Ecto neural progenitor cell (in vitro differentiated cells): Measurements from ENCODE around the gene EDDM3A.

ENCODE experiments used
- DNase-seq: peaks from one replicate; pipeline ENCODE4 v3.0.0-alpha.2; 2018; ENCODE audit warnings: low spot score

The EDDM3A gene

DNA sequence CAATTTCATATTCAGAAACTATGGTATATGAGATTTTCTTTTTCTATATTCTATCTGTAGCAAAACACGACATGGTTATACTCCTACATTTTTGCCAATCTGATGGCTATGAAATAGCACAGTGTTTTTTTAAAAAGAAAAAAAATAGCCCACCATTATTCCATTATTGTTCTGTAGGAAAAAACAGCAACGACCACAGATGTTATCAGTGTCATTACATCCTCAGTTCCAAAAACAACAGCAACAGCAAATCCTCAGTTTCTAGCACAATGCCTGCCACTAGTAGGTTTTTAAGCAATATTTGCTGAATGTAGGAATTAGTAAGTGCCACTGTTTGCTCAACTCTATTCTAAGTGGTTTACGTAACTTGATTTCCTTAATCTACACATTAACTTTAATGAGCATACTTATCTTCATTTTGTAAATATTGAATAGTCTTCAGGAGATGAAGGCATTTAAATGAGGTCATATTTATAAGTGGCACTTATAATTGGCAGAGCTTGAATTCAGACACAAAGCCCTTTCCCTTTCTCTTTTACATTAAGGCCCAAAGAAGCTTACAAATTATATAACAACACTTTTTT lies 43.6 kb downstream of the EDDM3A start:
- no peak for DNase-seq

DNA sequence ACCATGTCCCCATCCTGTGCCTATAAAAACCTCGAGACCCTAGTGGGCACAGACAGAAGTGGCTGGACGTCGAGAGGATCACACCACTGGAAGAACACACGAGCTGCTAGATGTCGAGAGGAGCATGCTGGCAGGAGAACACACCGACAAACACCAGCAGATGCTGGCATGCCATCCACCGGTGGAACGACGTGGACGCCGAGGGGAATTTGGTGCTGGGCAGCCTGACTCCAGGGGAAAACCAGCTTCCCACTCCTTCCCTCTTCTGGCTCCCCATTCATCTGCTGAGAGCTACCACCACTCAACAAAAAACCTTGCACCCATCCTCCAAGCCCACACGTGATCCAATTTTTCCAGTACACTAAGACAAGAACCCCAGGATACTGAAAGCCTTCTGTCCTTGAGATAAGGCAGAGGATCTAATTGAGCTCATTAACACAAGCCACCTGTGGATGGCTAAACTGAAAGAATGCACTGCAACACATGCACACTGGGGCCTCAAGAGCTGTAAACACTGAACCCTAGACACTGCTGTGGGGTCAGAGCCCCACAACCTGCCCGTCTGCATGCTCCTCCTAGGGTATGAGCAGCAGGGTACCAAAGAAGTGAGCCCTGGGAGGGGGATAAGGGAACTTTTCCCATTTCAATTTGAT lies 44.9 kb downstream of the EDDM3A start:
- no peak for DNase-seq

DNA sequence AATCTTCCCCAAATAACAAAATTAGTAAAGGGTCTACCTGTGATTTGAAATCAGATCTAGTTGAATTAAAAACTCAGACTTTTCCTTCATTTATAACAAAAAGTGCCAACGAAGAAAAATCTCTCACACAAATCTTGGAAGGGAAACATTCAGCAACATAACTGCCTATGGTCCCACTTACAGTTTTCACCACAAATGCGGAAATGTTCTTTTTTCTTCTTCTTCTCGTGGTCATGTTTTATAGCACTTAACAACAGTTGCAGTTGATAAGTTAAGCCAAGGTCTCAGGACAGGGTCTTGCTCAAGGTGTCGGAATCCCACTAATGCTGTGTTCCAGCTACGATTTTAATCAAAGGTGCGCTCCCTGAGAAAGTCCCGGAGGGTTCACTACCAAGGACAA lies 45.5 kb downstream of the EDDM3A start:
- DNase-seq = no peak

DNA sequence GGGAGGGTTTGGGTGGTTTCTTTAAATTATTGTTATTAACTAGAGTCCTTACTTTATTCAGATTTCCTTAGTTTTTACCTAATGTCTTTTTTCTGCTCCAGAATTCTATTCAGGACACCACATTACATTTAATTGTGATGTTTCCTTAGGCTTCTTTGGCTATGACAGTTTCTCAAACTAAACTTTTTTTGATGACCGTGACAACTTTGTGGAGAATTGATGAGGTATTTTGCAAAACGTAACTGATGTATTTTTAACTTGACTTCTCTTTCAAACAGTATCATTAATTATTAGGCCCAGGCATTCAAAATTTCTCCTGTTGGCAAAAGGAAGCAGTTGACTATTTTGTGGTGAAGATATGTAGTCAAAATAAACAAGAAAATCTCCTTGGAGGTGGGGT lies 45.9 kb downstream of the EDDM3A start:
- no peak for DNase-seq

DNA sequence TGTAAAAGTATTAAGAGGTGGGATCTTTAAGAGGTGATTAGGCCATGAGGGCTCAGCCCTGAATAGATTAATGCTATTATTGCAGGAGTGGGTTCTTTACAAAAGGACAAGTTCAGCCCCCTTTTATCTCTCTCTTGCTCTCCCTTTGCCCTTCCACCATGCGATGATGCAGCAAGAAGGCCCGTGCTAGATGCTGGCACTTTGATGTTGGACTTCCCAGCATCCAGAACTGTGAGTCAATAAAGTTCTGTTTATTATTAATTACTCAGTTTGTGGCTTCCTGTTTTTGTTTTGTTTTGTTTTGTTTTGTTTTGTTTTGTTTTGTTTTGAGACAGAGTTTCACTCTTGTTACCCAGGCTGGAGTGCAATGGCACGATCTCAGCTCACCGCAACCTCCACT lies 46.9 kb downstream of the EDDM3A start:
- DNase-seq = no peak

DNA sequence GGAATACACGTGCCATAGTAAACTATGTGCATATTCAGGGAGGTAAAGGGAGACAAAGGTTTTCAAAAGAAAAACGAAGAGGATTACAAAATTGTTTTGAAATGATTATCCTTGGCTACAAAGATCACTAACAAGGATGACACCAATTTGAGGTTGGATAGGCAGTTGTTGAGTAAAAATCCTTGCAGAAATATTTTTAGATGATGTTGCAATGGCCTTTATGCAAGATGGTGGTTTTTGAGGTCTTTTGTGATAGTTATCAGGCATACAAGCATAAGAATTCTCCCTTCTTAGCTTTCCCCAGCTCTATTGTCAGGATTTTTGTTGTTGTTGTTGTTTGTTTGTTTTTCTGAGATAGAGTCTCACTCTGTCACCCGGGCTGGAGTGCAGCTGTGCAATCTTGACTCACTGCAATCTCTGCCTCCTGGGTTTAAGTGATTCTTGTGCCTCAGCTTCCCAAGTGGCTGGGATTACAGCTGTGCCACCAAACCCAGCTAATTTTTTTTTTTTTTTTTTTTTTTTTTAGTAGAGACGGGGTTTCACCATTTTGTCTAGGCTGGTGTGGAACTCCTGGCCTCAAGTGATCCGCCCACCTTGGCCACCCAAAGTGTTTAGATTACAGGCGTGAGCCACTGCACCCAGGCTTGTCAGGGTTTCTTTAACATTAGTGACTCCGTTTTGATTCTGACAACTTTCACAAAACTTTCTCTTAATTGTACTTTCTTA lies 49.1 kb downstream of the EDDM3A start:
- no peak for DNase-seq

DNA sequence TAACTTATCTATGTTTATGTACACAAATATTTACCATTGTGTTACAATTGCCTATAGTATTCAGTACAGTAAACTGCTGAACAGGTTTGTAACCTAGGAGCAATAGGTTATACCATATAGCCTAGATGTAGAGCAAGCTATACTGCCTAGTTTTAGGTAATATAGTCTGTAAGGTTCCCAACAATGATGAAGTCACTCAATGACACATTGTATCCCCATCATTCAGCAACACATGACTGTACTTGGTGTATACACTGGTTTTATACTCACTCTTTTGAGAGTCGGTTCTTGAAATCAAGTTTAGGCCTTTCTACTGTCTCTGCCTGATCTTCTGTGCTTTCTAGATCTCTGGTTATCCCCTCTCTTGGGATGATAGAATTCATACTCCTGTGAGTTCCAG lies 51.5 kb downstream of the EDDM3A start:
- DNase-seq = no peak
